CD4-positive, alpha-beta T cell treated with Interleukin-17A for 4 hours (primary cell): ENCODE results near the gene PKD1L1.

Source experiments
- DNase-seq: peaks from one replicate; pipeline ENCODE4 v3.0.0-alpha.2; 2020; ENCODE audit warnings: mixed read lengths

PKD1L1 gene

DNA sequence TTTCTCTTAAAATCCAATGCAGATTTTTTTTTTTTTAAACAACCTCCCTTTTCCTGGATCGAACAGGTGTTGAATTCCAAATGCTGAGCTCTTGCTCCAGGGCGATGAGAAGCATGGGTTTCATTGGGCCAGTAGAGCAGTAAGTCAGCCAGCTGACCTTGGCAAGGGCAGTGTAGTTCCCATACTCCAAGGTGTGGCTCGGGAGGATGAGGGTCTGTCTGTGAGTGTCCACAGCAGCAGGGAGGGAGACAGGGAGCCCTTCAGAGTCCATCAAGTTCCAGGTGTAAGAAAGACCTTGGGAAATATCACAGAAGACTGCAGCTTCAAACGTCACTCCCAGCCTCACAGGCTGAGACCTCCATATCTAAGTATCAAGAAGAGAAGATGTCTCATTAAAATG lies 50.4 kb downstream of the PKD1L1 start:
- DNase-seq, result no peak

GRCh38 chr7:47896809-47897423 lies 51.4 kb downstream of the PKD1L1 start:
- DNase-seq, result no peak

GRCh38 chr7:47895026-47895425 lies 53.2 kb downstream of the PKD1L1 start:
- DNase-seq, result no peak

DNA sequence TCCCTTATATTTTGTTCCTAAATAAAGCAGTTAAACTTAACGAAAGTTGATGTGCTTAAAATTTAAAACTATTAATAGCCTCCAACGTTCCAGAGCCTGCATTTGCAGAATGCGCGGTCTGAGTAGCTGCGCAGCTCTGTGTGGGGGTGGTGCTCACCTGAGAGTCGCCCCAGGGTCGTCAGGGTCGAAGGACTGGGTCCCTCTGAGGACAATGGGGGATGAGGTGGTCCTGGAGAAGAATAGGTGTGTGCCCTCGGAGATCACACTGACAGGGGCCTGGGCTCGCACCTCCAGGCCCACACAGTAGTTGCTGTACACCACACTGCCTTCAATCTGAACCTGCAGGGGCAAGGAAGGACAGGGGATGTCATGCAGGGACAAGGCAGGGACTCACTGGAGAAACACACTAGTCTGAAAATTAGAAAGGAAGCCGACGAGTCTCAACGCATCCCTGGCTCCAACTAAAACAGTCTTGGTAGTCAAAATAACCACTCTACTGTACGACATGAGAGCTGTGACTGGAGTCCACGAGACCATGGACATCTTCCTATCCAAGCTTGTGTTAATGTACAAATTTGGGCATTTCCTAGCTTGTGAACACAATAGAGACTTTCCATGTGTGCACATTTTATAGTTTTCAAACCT lies 54.4 kb downstream of the PKD1L1 start:
- no peak for DNase-seq

- DNase-seq, result no peak
Measured at GRCh38 chr7:47893238-47893637, 55.0 kb downstream of the PKD1L1 start.

GRCh38 chr7:47890606-47891005 lies 57.7 kb downstream of the PKD1L1 start:
- no peak for DNase-seq

DNA sequence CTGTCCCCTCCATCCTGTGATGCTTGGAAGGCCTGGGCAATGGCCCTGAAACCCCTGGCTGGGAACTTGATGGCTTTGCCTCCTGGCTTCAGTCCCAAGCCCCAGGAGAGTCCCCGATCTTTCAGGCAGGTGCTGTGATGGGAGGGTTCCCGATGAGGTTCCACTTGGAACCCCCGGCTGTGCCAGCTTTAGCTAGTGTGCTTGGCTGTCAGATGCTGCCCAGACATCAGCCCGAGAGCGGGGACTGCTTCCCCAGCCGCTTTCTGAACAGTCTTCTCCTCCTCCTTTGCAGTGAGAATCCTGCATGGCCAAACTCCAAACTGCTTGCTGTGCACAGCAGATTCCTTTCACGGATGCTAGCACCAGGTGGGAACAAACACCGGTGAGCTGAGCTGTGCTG lies 58.1 kb downstream of the PKD1L1 start:
- DNase-seq, result no peak

- no peak for DNase-seq
Measured at GRCh38 chr7:47889723-47890122, 58.5 kb downstream of the PKD1L1 start.

- no peak for DNase-seq
Measured at GRCh38 chr7:47888371-47889265, 59.6 kb downstream of the PKD1L1 start.

DNA sequence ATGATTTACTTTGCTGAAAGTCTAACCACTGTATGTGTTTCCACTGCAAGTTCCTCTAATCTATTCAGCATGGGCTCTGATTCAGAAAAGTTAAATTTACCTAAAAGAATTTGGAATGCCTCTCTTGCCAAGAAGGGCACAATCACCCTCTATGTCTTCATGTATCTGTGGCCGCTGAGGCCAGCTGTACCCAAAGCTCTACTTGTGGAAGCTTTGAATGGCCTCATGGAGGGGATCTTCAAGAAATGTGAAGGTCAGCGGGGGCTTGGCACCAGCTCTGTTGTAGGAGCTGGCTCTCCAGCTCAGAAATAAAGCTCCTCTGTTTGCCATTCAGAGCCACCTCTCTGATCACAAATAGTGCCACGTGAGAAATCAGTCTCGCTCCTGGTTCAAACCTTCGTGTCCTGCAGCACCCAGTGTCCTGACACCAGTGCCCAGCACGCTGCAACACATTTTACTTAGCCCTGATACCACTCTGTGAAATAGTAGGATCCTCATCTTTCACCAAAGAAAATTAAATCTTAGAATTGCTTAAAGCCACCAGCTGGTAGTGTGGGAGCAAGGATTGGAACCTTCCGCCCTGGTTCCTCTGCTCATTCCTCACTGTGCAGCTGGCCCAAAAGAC lies 61.1 kb downstream of the PKD1L1 start:
- DNase-seq, result no peak

- no peak for DNase-seq
Measured at GRCh38 chr7:47885987-47886811, 62.1 kb downstream of the PKD1L1 start.

DNA sequence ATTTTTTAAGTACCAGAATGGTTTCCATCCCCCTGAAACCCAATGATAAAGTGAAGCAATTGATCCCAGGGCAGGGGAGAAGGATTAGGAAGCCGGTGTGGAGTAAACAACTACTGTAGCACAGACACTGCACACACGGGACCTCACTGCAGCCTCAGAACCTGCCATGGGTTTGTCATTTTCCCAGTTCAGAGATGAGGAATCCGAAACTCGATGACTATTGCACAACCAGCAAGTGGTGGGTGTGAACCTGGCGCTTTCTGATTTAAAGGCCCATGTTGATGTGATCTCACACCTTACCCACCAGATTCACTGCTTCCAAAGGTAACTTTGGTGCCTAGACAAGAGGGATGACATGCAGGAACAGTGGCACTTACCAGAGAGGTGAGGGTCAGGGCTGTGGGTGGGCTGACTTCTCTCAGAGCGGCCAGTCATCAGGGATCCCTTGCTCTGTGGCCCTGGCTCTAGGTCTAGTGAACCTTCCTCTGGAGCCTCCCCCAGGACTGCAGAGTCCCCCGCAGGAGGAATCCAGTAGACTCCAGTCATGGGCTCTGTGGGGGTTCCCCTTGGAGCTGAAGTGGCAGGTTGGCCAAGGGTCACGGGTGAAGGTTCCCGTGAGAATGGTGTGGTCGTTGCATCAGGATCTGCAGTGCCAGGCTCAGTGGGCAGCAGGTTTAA lies 62.8 kb downstream of the PKD1L1 start:
- DNase-seq, result no peak

- no peak for DNase-seq
Measured at GRCh38 chr7:47884675-47885074, 63.6 kb downstream of the PKD1L1 start.

GRCh38 chr7:47882635-47883034 lies 65.6 kb downstream of the PKD1L1 start:
- DNase-seq, result no peak

DNA sequence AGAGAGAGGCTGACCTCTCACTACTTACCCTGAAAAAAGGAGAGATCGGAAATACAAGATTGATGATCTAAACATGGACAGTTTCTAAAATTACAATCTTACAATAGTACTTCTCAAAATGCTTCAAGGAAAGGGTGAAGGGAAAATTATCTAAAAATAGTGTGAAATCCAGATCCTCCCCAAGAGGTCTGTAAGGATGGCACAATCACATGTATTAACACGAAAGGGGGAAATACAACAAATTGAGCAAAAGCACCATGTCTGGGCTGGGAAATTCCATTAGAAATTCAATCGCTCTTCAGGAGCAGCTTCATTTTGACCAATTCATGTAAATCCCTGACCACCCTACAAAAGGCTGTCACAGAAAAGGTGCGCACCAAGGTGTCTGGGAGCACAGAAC lies 67.0 kb downstream of the PKD1L1 start:
- DNase-seq, result no peak

- no peak for DNase-seq
Measured at GRCh38 chr7:47878662-47879061, 69.6 kb downstream of the PKD1L1 start.

DNA sequence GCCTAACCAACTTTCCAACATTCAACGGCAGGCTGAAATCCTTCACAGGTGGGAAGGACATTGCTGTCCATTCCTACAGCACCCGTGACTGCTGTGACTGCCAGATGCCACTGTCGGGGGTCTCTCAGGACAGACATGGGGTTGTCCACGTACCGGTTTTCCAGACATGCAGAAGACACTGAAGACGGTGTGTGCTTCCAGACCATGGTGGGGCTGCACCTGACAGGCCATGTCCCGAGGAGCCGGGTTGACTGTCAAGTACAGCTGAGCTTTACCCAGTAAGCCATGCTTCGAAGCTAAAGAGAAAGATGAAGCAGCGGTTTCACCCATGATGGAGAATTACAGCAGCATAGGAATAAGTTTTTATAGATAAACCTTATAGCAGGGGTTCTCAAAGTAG lies 70.9 kb downstream of the PKD1L1 start:
- DNase-seq, result no peak

- no peak for DNase-seq
Measured at GRCh38 chr7:47875998-47876744, 72.1 kb downstream of the PKD1L1 start.

- no peak for DNase-seq
Measured at GRCh38 chr7:47875406-47875805, 72.9 kb downstream of the PKD1L1 start.

DNA sequence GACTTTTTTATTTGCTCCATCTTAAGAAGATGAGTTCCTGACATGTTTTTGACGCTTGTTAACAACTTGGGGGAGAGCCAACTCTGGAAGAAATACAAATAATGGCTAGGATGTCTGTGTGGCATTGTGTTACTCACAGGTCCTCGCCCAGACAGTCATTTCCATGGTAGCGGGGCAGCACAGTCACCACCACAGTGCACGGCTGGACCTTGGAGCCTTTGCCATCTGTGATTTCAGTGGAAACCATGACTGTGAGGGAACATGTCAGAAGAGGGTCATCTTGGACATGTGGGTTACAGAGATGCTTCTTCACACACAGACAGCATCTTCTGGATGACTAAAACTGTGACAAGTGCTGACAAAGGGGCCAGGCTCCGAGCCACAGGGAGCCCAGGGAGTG lies 74.5 kb downstream of the PKD1L1 start:
- no peak for DNase-seq

DNA sequence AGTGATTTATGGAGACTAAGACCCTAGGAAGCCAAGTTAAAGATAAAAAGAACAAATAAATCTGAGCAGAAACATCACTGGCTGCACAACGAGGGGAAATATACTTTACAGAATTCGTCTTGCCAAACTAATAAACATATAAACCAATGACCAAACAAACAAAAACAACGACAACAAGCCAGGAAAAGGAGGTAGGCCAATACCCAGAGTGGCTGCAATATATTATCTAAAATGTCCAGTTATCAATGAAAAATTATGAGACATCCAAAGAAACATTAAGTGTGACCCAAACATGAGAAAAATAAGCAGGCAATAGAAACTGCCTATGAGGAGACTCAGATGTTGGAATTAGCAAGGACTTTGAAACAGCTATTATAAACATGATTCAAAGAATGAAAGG lies 81.0 kb downstream of the PKD1L1 start:
- DNase-seq, result no peak
